Measurements from ENCODE around the gene MCRIP1.

The MCRIP1 gene

GRCh38 chr17:81860756-81861568, 27.9 kb upstream of the MCRIP1 start:
- DNase-seq, result peak; percentile 99

DNA sequence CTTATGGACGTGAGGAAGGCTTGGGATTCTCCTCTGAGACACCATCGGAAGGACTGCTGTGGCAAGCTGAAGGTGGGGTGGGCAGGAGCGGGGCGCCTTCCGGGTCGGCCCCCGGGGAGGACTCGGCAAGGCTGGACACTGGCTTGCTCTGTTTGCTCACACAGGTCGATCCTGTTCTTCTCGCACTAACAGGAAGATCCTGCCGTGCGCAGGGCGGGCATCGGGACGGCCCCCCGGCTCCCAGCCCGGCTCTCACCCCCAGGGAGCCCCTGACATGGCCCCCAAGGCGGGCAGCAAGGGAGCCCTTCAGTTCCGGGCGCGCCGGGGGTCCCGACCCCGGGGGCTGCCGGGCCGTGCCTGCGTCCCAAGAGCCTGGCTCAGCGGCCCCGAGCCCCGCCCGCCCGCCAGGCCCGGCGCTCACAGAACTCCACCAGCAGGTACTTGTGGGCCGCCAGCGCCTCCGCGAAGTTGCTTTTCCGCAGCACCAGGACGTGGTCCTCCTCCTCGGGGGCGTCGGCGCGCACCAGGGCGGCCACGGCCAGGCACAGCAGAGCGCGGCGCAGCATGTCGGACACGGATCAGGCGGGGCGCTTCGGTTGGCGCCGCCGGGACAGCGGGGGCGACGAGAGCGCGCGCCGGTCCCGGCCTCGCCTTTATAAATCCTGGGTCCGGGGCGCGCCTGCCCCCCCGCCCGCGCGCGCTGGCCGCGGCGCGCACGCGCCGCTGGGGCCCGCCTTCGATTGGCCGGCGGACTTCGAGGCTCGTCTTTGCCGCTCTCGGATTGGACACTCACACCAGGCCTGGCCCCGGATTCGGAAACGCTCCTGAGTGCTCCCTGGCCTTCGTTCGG, 27.0 kb upstream of the MCRIP1 start, which contains the start of gene P4HB:
TSS of gene P4HB (minus strand) at position 630 of the 850 bp plus-strand sequence. CDS start at position 566, 64 bp downstream.
- no peak for DNase-seq

DNA sequence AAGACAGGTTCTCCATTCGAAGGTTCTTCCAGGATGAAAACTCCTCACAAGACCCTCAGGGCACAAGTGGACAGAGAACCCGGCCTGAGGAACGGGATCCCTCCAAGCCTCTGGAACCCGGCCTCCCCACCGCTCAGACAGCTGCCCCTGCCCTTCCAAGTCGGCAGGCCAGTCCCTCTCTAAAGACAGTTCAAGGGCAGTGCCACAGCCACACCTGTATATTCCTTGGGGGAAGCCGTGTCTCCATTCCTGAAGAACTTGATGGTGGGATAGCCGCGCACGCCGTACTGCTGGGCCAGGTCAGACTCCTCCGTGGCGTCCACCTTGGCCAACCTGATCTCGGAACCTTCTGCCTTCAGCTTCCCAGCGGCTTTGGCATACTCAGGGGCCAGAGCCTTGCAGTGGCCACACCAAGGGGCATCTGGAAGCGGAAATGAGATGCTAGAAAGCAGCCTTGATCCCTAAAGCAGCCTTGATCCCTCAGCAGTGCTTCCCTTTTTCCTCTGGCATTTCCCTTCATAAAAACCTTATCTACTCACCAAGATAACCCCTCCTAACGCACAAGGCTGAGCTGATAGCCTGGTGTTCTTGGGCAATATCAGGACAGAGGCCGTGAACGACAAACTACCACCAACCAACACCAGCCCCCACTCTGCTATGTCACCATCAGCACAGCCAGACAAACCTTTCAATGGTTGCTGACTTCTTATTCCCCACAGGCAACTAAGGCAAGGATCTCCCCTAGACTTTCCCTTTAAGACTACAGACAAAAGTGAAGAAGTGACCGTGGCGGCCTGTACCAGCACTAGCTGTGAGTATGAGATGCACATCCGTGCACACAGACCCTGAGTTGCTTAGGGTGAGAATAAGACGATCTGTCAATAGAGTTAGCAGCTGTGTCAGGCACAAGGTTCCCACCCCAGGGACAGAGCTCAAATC, 26.1 kb upstream of the MCRIP1 start:
- no peak for DNase-seq

DNA sequence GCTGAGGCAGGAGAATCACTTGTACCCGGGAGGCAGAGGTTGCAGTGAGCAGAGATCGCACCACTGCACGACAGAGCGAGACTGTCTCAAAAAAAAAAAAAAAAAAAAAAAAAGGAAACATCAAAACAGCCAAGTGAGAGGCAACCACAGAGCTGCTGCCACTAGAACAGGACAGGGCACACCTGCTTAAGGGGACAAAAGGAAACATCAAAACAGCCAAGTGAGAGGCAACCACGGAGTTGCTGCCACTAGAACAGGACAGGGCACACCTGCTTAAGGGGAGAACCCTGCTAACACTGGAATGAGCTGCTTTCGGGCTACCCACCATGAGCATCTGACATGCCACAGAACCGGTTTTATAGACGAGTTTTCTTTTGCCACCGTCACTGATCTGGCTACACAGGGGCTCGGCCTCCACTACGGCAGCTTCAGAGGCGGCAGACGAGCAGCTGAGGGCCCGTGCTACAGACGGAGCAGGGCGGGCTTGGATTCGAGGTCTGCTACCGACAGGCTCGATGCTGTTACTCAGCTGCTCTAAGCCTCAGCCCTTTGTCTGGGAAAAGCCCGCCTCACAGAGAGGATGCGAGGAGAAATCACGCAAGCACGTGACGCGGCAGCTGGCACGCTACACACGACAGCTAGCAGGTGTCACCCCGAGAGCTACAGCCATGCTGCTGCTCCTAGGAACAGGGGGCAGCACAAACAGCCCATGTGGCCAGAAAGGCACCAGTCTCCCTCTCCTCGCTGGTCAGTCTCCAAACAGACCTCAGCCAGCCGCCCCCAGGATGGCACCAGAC, 25.3 kb upstream of the MCRIP1 start:
- no peak for DNase-seq

- DNase-seq, result no peak
These were observed 22.1 kb upstream of the MCRIP1 start for GRCh38 chr17:81854974-81855774.

- no peak for DNase-seq
These were observed 19.1 kb upstream of the MCRIP1 start for GRCh38 chr17:81852237-81852636.

GRCh38 chr17:81851423-81851822, 18.3 kb upstream of the MCRIP1 start:
- no peak for DNase-seq

GRCh38 chr17:81849457-81849856, 16.4 kb upstream of the MCRIP1 start:
- DNase-seq, result no peak

- no peak for DNase-seq
These were observed 13.9 kb upstream of the MCRIP1 start for GRCh38 chr17:81846743-81847689.

GRCh38 chr17:81845881-81846742, 13.0 kb upstream of the MCRIP1 start:
- DNase-seq, result no peak

GRCh38 chr17:81845361-81845760, 12.3 kb upstream of the MCRIP1 start:
- DNase-seq, result no peak

- DNase-seq, result no peak
These were observed 11.8 kb upstream of the MCRIP1 start for GRCh38 chr17:81844887-81845286.

- no peak for DNase-seq
These were observed 11.3 kb upstream of the MCRIP1 start for GRCh38 chr17:81844327-81844851.

- no peak for DNase-seq
These were observed 10.7 kb upstream of the MCRIP1 start for GRCh38 chr17:81843713-81844326.

- no peak for DNase-seq
These were observed 9.8 kb upstream of the MCRIP1 start for GRCh38 chr17:81842725-81843504.

GRCh38 chr17:81842378-81842724, 9.3 kb upstream of the MCRIP1 start:
- DNase-seq, result no peak

DNA sequence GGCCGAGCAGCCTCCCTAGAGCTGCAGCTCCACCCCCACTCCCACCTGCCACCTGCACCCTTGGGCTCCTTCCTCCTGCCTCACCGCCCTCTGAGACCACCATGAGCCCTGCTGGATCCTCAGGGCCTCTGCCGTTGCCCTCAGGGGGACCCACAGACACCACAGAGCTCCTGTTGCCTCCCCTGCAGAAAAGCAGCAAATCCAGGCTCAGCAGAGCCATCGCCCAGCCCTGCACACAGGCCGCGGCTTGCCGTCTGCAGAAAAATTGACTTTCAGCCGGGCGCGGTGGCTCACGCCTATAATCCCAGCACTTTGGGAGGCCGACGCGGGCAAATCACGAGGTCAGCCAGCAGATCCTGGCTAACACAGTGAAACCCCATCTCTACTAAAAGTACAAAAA, 8.8 kb upstream of the MCRIP1 start:
- no peak for DNase-seq
